HepG2 (cell line): Measurements from ENCODE around the gene IFNK. TPM values are rescaled to one million over a fixed set of nuclear protein-coding genes. Genes with fewer than 3 reads are reported as not detected.

Experiments
- ARID5B ChIP-seq: IDR thresholded peaks from 2 replicates; pipeline ENCODE4 v1.4.0; 2020; ENCODE audit warnings: mild to moderate bottlenecking, missing genetic modification reagents
- BATF2 ChIP-seq: sonication (generic); formaldehyde crosslinking; IDR thresholded peaks from 2 replicates; pipeline ENCODE4 v1.8.0; 2022; ENCODE audit warnings: mild to moderate bottlenecking, missing genetic modification reagents, moderate library complexity
- HDAC1 ChIP-seq: sonication (generic); formaldehyde crosslinking; IDR thresholded peaks from 2 replicates; pipeline ENCODE4 v1.5.1; 2020; ENCODE audit warnings: mild to moderate bottlenecking, missing genetic modification reagents
- HIVEP1 ChIP-seq: sonication (generic); formaldehyde crosslinking; IDR thresholded peaks from 2 replicates; pipeline ENCODE4 v1.4.0; 2020; ENCODE audit warnings: mild to moderate bottlenecking, missing genetic modification reagents
- ISL2 ChIP-seq: sonication (generic); formaldehyde crosslinking; IDR thresholded peaks from 2 replicates; pipeline ENCODE4 v1.5.0; 2020; ENCODE audit warnings: missing genetic modification reagents
- MXI1 ChIP-seq: IDR thresholded peaks from 3 replicates; pipeline ENCODE4 v1.6.1; 2012; ENCODE audit warnings: low read depth, low read length, inconsistent platforms, borderline replicate concordance
- PREB ChIP-seq: sonication (generic); formaldehyde crosslinking; IDR thresholded peaks from 2 replicates; pipeline ENCODE4 v1.4.0; 2020; ENCODE audit warnings: missing genetic modification reagents
- SRY ChIP-seq: sonication (generic); formaldehyde crosslinking; IDR thresholded peaks from 2 replicates; pipeline ENCODE4 v1.8.0; 2022; ENCODE audit warnings: mild to moderate bottlenecking, missing genetic modification reagents
- STAT6 ChIP-seq: sonication (generic); formaldehyde crosslinking; IDR thresholded peaks from 2 replicates; pipeline ENCODE4 v1.4.0; 2020; ENCODE audit warnings: missing genetic modification reagents, mild to moderate bottlenecking, borderline replicate concordance
- ZBTB38 ChIP-seq: sonication (generic); formaldehyde crosslinking; IDR thresholded peaks from 2 replicates; pipeline ENCODE4 v1.5.1; 2020; ENCODE audit warnings: mild to moderate bottlenecking, missing genetic modification reagents
- ZFP36 ChIP-seq: fragments of 150-350 bp; IDR thresholded peaks from 2 replicates; pipeline ENCODE4 v1.6.1; 2018; ENCODE audit warnings: borderline replicate concordance, low read length, low read depth; ENCODE audit not compliant: partially characterized antibody
- ZNF501 ChIP-seq: sonication (generic); formaldehyde crosslinking; IDR thresholded peaks from 2 replicates; pipeline ENCODE4 v1.5.1; 2020; ENCODE audit warnings: mild to moderate bottlenecking, moderate library complexity, missing genetic modification reagents
- ZNF563 ChIP-seq: sonication (generic); formaldehyde crosslinking; IDR thresholded peaks from 2 replicates; pipeline ENCODE4 v1.8.0; 2022; ENCODE audit warnings: mild to moderate bottlenecking, moderate library complexity, missing genetic modification reagents
- ZNF576 ChIP-seq: sonication (generic); formaldehyde crosslinking; IDR thresholded peaks from 2 replicates; pipeline ENCODE4 v1.4.0; 2020; ENCODE audit warnings: mild to moderate bottlenecking, missing genetic modification reagents
- ZNF577 ChIP-seq: sonication (generic); formaldehyde crosslinking; IDR thresholded peaks from 2 replicates; pipeline ENCODE4 v1.4.0; 2020; ENCODE audit warnings: mild to moderate bottlenecking, low read depth, missing genetic modification reagents, borderline replicate concordance
- ZNF672 ChIP-seq: sonication (generic); formaldehyde crosslinking; IDR thresholded peaks from 2 replicates; pipeline ENCODE4 v1.8.1; 2022; ENCODE audit warnings: missing genetic modification reagents
- ZZZ3 ChIP-seq: sonication (generic); formaldehyde crosslinking; IDR thresholded peaks from 2 replicates; pipeline ENCODE4 v1.4.0; 2020; ENCODE audit warnings: missing genetic modification reagents, mild to moderate bottlenecking, borderline replicate concordance
- polyA plus RNA-seq, 8 experiments: library from polyadenylated mRNA; depleted of rRNA in 3 of 8; stranded (reverse) in 7 of 8; unstranded in 1 of 8; fragments of >200 nt; fragmentation: Illumina TruSeq in 4 of 8; extraction: Trizol in 4 of 8; gene quantifications; 2 replicates each; pipeline versions ENCODE4 v1.2.1 to v1.2.3, GENCODE V29; 2011 to 2016; ENCODE audit warnings: low read depth in 4 of 8, missing spikeins in 1 of 8, mixed read lengths in 1 of 8; ENCODE audit not compliant: insufficient read depth in 1 of 8
- total RNA-seq, 5 experiments: library from RNA; depleted of rRNA; stranded (reverse); fragments of >200 nt; fragmentation: Illumina TruSeq; extraction: Trizol; gene quantifications; 2 replicates each; pipeline ENCODE4 v1.2.3, GENCODE V29; 2016; ENCODE audit warnings: low read depth in 1 of 5

Gene IFNK
- total and polyA plus RNA-seq, 2 of the 13 experiments (the other 11 are each of a cell fraction or from before 2014, with no cell fraction given): not detected

GRCh38 chr9:27566118-27566517, 42.0 kb downstream of the IFNK start (continued):
- TF ChIP-seq ARID5B (CRISPR knock-in tag): peak; percentile 84
- TF ChIP-seq ISL2: peak; percentile 25; the same call in 1 of the 2 replicates
- no peak for TF ChIP-seq PREB (CRISPR knock-in tag)
- no peak for TF ChIP-seq ZNF501
- TF ChIP-seq STAT6 (CRISPR knock-in tag): no peak
- no peak for TF ChIP-seq HIVEP1 (CRISPR knock-in tag)
- no peak for TF ChIP-seq SRY
- no peak for TF ChIP-seq ZNF576
- no peak for TF ChIP-seq HDAC1 (CRISPR knock-in tag)
- TF ChIP-seq ZZZ3 (CRISPR knock-in tag): no peak
- TF ChIP-seq MXI1: no peak
- TF ChIP-seq ZNF672 (CRISPR knock-in tag): no peak
- no peak for TF ChIP-seq ZNF577
- TF ChIP-seq ZFP36: no peak
- TF ChIP-seq BATF2 (CRISPR knock-in tag): no peak
- no peak for TF ChIP-seq ZBTB38 (CRISPR knock-in tag)
- TF ChIP-seq ZNF563: no peak
